ENCODE results near the gene MKLN1. TPM values are rescaled to one million over a fixed set of nuclear protein-coding genes. Genes with fewer than 3 reads are reported as not detected.

The MKLN1 gene
- total and polyA plus RNA-seq, 5 donors, result 16.9 to 54.8 (median 52.8) TPM

DNA sequence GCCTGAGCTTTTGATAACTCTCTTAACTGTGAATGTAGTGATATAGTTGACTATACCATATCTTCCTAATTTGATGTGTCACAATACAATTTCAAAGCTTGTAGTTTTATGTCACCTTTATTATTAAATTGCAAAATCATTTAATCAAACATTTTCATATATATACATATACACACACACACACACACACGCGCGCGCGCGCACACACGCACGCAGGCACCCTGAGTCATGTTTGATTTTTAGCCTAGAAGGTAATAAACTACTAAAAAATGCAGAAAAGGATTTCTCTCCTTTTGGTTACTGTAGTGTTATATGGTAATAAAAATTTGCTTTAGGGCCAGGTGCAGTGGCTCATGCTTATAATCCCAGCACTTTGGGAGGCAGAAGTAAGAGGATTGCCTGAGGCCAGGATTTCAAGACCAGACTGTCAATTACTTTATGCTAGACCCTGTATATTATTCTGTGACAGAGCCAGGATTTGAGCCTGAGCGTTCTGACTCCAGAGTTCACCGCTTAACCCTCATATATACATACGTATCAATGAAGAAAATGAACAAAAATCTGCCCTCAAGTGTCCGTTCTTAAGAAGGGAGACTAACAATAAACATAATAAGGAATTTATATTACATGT lies 139.2 kb downstream of the MKLN1 start:
- 89% methylated on average over 12 of the region's 12 CpGs for WGBS
- Histone ChIP-seq H3K4me1 (ENCODE audit: control insufficient read depth, insufficient read depth, low read length) (peaks cover 2% of the 10 kb centered on the region), H3K27ac (ENCODE audit: low read length) (no peak overlapping the region), H3K9me3 (ENCODE audit: control insufficient read depth, low read length) (no peaks in the 10 kb centered on the region), H3K27me3 (ENCODE audit: control insufficient read depth, insufficient read depth) (no peaks in the 10 kb centered on the region), H3K4me3 (ENCODE audit: low read length) (no peak overlapping the region)
- intact Hi-C loops (cut with DNase I), result no loop called here
- ATAC-seq, result no peak
- DNase-seq, result no peak

DNA sequence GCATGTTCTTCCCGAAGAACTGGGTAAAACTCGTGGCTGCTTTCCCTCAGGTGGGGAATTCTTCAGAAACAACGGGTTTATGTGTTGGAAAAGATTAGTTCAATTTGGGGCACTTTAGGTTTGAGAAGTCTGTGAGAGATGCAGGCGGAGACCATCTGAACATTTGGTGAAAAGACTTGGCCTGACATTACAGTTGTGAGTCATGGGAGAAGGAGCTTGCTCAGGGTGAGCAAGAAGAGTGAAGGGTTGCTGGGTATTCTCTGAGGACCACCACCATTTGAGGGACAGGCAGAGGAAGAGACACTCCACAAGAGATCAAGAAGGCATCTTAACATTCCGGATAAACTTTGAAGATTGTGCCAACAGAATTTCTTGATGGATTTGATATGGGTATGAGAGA lies 140.1 kb downstream of the MKLN1 start:
- H3K27me3 ChIP-seq (ENCODE audit: control insufficient read depth, insufficient read depth), result no peaks in the 10 kb centered on the region
- no peaks in the 10 kb centered on the region for H3K9me3 ChIP-seq (ENCODE audit: control insufficient read depth, low read length)
- peaks cover 2% of the 10 kb centered on the region for H3K4me1 ChIP-seq (ENCODE audit: control insufficient read depth, insufficient read depth, low read length)
- ATAC-seq (peak; percentile 28 to 50), DNase-seq (no peak)
- WGBS, result 91% methylated on average over 5 of the region's 5 CpGs
- H3K27ac ChIP-seq (ENCODE audit: low read length), result peak overlapping the region; percentile 37
- intact Hi-C loops (cut with DNase I), result no loop called here
- H3K4me3 ChIP-seq (ENCODE audit: low read length), result no peak overlapping the region

DNA sequence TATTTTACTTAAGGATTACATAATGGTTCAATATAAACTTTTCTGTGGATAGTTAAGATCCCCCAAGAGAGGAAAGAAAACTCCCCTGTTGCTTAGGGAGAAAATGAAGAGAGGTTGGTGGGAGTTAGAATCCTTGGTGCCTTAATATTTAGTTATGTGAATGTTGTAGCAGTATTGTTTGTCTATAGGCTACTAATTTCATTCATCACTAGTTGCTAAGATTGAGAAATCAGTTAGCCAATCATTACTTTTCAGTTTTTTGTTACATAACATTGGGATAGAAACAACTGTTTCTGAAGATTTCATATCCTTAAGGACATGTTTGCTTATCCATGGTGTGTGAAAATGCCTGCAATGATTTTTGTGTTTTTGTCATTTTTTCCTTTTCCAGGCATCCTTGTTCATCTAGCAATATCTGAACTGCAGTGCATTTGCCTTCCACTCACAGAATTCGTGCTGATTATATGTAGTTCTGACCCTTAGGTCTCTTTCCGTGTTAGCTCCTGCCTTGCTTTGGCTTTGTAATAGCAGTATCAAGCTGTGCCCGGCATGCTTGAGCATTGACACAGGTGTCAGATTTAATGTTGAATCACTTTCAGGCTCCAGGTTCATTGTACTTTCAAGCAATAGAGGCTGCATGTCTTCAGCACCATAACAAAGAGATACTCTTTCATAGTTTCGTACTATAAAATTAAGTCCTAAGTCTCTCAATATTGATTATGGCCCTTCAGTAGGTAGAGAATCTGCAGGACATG lies 143.8 kb downstream of the MKLN1 start:
- WGBS, result 79% methylated on average over 4 of the region's 4 CpGs
- H3K4me3 ChIP-seq (ENCODE audit: low read length), result no peak overlapping the region
- H3K27me3 ChIP-seq (ENCODE audit: control insufficient read depth, insufficient read depth), result no peaks in the 10 kb centered on the region
- DNase-seq, result no peak
- no peak for ATAC-seq
- no peaks in the 10 kb centered on the region for H3K9me3 ChIP-seq (ENCODE audit: control insufficient read depth, low read length)
- intact Hi-C loops (cut with DNase I), result no loop called here
- H3K27ac ChIP-seq (ENCODE audit: low read length), result peak overlapping the region; percentile 64
- H3K4me1 ChIP-seq (ENCODE audit: control insufficient read depth, insufficient read depth, low read length), result peaks cover 2% of the 10 kb centered on the region

DNA sequence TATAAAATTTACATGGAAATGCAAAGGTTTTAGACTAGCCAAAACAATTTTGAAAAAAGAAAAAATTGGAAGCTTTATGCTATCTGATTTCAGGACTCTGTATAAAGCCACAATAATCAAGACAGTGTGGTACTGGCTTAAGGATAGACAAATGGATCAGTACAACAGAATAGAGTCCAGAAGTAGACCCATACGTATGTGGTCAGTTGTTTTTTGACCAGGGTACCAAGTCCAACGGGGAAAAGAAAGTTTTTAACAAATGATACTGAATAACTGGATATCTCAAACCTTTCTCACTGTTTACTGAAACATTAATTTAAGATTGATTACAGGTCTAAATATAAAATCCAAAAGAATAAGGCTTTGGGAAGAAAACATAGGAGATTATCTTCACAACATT lies 149.1 kb downstream of the MKLN1 start:
- H3K4me1 ChIP-seq (ENCODE audit: control insufficient read depth, insufficient read depth, low read length), result no peaks in the 10 kb centered on the region
- no peak overlapping the region for H3K27ac ChIP-seq (ENCODE audit: low read length)
- ATAC-seq, result no peak
- 95% methylated on average over 2 of the region's 2 CpGs for WGBS
- H3K9me3 ChIP-seq (ENCODE audit: control insufficient read depth, low read length), result no peaks in the 10 kb centered on the region
- H3K27me3 ChIP-seq (ENCODE audit: control insufficient read depth, insufficient read depth), result no peaks in the 10 kb centered on the region
- DNase-seq, result no peak
- intact Hi-C loops (cut with DNase I), result no loop called here
- H3K4me3 ChIP-seq (ENCODE audit: low read length), result no peak overlapping the region

DNA sequence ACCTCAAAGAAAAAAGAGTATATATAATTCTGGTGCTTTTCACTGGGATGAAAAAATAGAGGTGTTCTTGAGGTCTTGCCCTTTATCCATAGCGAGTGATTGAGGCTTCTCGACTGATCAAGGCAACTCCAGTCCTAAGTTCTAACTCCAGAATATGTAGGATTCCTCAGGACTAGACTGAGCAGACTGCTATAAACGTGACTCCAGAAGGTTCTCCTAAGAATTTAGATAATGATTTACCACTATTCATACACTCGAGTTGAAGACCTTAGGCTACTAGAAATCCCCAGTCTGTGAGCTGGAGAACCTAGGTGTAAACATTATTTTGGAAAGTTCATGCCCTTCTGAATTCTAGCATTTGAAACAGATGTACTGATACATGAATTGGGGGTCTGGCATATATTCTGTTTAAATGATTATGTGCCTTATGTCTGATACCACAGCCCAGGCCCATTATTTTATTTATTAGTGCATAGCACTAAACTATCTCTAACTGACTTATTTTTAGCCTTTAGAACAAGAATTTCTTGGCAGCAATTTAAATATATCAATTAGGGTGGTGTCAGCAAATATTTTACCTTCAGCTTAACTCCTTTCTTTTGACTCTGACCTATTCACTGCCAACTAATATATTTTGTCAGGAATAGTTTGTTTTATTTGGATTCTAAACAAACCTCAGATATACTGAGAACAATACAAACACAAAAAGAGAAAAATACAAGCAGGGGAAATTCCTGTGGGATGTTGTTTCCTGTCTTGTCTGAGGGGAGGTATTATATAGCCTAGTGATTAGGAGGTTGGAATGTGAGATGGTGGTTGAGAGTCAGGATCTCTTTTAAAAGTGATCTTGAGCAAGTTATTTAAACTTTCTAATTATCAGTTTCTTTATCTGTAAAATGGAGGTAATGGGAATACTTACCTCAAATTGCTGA lies 153.0 kb downstream of the MKLN1 start:
- 63% methylated on average over 4 of the region's 4 CpGs for WGBS
- intact Hi-C loops (cut with DNase I), result no loop called here
- Histone ChIP-seq H3K9me3 (ENCODE audit: control insufficient read depth, low read length) (no peaks in the 10 kb centered on the region), H3K27me3 (ENCODE audit: control insufficient read depth, insufficient read depth) (no peaks in the 10 kb centered on the region), H3K4me1 (ENCODE audit: control insufficient read depth, insufficient read depth, low read length) (no peaks in the 10 kb centered on the region), H3K27ac (ENCODE audit: low read length) (no peak overlapping the region), H3K4me3 (ENCODE audit: low read length) (no peak overlapping the region)
- peak; percentile 59 to 62 for ATAC-seq
- no peak for DNase-seq

DNA sequence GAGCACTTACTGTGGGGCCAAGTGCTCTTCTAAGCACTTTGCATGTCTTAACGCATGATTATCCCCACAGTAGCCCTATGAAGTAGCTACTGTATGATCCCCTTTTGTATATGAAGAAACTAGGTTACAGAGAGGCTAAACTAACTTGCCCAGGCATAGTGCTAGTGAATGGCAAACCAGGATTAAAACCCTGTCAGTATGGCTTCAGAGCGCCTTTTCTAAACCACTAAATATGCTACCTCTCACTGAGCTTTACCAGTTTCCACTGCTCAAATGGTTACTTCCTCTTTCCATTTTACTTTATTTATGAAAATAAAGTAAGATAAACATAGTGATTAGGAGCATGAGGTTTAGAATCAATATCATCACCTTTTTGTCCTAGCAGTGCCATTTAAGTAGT lies 155.1 kb downstream of the MKLN1 start:
- ATAC-seq, result no peak
- Histone ChIP-seq H3K27me3 (ENCODE audit: control insufficient read depth, insufficient read depth) (no peaks in the 10 kb centered on the region), H3K4me1 (ENCODE audit: control insufficient read depth, insufficient read depth, low read length) (no peaks in the 10 kb centered on the region), H3K27ac (ENCODE audit: low read length) (no peak overlapping the region), H3K4me3 (ENCODE audit: low read length) (no peak overlapping the region), H3K9me3 (ENCODE audit: control insufficient read depth, low read length) (no peaks in the 10 kb centered on the region)
- DNase-seq, result no peak
- 98% methylated on average over 2 of the region's 2 CpGs for WGBS
- intact Hi-C loops (cut with DNase I), result no loop called here

DNA sequence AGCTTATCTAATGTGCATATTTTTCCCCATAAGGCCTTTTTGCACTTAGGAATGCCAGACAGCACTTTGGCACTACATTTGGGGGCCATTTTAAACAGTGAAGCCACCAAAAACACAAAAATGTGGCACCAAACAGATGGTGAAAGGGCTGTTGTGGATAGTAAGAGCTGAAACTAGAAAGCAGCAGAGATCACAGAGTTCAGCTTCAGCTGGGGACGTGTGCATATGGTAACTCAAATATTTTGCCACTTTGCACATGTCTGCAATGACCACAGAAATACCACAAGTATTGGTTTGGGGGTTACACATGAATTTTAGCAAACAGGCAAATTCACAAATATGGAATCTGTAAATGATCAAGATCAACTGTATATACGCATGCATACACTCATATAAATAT lies 155.9 kb downstream of the MKLN1 start:
- no peaks in the 10 kb centered on the region for H3K9me3 ChIP-seq (ENCODE audit: control insufficient read depth, low read length)
- no peaks in the 10 kb centered on the region for H3K4me1 ChIP-seq (ENCODE audit: control insufficient read depth, insufficient read depth, low read length)
- no peak for ATAC-seq

DNA sequence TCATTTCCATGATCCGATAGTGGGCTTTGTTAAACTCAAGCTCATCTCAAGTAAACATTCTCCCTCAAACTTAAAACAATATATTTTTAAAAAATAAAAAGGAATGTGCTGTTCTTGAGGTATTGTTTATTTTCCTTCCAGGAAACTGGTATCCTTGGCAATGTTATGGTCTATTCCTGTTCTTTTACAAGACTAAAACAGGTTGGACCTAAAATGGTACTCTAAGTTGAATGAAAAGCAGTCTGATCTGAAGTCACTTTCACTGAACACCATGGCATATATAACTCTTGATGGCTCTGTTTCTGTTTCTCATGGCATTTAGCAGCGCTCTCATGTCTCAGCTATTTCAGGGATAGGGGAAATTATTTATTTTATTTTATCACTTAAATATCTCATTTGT lies 158.7 kb downstream of the MKLN1 start:
- peak in 1 of 2 donors; percentile 27 for ATAC-seq
- no peak overlapping the region for H3K27ac ChIP-seq (ENCODE audit: low read length)

More for the DNA sequence above, 155.9 kb downstream of the MKLN1 start:
- H3K4me3 ChIP-seq (ENCODE audit: low read length), result no peak overlapping the region
- no peak overlapping the region for H3K27ac ChIP-seq (ENCODE audit: low read length)
- no peaks in the 10 kb centered on the region for H3K27me3 ChIP-seq (ENCODE audit: control insufficient read depth, insufficient read depth)
- intact Hi-C loops (cut with DNase I), result no loop called here
- WGBS, result 99% methylated on average over 2 of the region's 2 CpGs
- no peak for DNase-seq

DNA sequence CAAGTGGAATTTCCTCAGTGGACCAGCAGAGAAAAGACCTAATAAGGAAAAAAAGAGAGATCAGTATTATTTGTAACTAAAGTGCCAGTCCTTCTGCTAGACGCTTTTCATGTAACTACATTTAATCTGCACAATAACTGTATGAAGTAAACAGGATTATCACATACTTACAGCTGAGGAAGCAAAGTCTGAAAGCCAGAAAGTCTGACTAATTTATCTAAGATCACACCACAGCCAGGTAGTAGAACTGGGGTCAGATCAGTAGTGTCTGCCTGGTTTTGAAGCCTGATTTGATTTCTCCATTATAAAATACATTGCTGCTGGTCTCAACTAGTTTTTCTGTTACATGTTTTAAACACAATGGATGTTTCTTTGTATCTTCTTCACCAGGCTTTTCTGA lies 159.5 kb downstream of the MKLN1 start:
- DNase-seq (no peak), ATAC-seq (no peak)
- WGBS, result 62% methylated on average over 1 of the region's 1 CpG
- Histone ChIP-seq H3K4me1 (ENCODE audit: control insufficient read depth, insufficient read depth, low read length) (no peaks in the 10 kb centered on the region), H3K27ac (ENCODE audit: low read length) (no peak overlapping the region), H3K4me3 (ENCODE audit: low read length) (no peak overlapping the region), H3K9me3 (ENCODE audit: control insufficient read depth, low read length) (no peaks in the 10 kb centered on the region), H3K27me3 (ENCODE audit: control insufficient read depth, insufficient read depth) (no peaks in the 10 kb centered on the region)
- intact Hi-C loops (cut with DNase I), result no loop called here

More for the DNA sequence above, 158.7 kb downstream of the MKLN1 start:
- no peaks in the 10 kb centered on the region for H3K4me1 ChIP-seq (ENCODE audit: control insufficient read depth, insufficient read depth, low read length)
- no peak for DNase-seq
- intact Hi-C loops (cut with DNase I), result no loop called here
- no peaks in the 10 kb centered on the region for H3K9me3 ChIP-seq (ENCODE audit: control insufficient read depth, low read length)
- no peak overlapping the region for H3K4me3 ChIP-seq (ENCODE audit: low read length)
- 79% methylated on average over 2 of the region's 2 CpGs for WGBS
- no peaks in the 10 kb centered on the region for H3K27me3 ChIP-seq (ENCODE audit: control insufficient read depth, insufficient read depth)

DNA sequence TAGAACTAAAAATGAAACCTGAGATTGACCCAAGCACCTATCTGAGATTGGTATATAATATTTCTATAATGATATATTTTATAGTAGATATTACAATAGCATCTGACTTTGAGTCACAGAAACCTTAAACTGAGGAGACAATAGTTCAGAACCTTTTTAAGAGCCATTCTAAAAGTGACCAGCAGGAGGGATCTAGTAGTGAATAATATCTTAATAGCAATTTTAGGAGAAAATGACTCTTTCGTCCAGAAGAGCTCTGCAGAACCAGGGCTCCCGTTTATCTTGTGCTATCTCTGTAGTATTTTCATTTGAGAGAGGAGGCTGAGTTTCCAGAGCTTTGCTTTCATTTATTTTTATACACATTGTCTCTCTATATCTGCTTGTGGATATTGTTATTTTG lies 160.7 kb downstream of the MKLN1 start:
- Histone ChIP-seq H3K9me3 (ENCODE audit: control insufficient read depth, low read length) (no peaks in the 10 kb centered on the region), H3K27ac (ENCODE audit: low read length) (no peak overlapping the region), H3K4me1 (ENCODE audit: control insufficient read depth, insufficient read depth, low read length) (no peaks in the 10 kb centered on the region), H3K4me3 (ENCODE audit: low read length) (no peak overlapping the region), H3K27me3 (ENCODE audit: control insufficient read depth, insufficient read depth) (no peaks in the 10 kb centered on the region)
- intact Hi-C loops (cut with DNase I), result no loop called here
- ATAC-seq (no peak), DNase-seq (no peak)
- WGBS, result 55% methylated on average over 2 of the region's 2 CpGs

DNA sequence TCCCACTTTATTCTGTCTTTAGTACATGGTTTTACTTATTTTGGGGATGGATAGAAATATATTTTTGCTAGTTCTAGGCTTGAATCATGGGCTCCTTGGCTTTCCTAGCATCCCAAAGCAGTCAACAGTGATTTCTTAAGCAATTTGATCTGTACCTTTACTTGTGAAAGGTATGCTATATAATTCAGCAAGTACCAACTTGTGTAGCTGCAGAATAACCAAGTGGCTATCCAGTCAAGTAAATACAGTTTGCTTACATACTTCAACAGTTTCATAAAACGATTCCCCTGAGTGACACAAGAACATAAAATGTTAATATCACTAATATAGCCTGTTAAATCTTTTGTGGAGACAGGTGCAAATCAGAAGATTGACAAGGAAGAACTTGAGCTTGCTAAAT lies 161.5 kb downstream of the MKLN1 start:
- no peak overlapping the region for H3K4me3 ChIP-seq (ENCODE audit: low read length)
- DNase-seq (no peak), ATAC-seq (no peak)
- no peaks in the 10 kb centered on the region for H3K9me3 ChIP-seq (ENCODE audit: control insufficient read depth, low read length)
- 91% methylated on average over 1 of the region's 1 CpG for WGBS
- H3K4me1 ChIP-seq (ENCODE audit: control insufficient read depth, insufficient read depth, low read length), result no peaks in the 10 kb centered on the region
- H3K27me3 ChIP-seq (ENCODE audit: control insufficient read depth, insufficient read depth), result no peaks in the 10 kb centered on the region
- intact Hi-C loops (cut with DNase I), result no loop called here
- no peak overlapping the region for H3K27ac ChIP-seq (ENCODE audit: low read length)

All from right cardiac atrium (tissue), 5 donors.